ENCODE measurements around the gene SLC22A3.
"Not testable (repeated sequence)": the region's sequence is repeated elsewhere in the genome, so short reads cannot be mapped to it uniquely, and the experiment has no call there.

SLC22A3 gene

GRCh38 chr6:160388922-160389321 lies 40.7 kb downstream of the SLC22A3 start:
- no peak for TF ChIP-seq CTCF (IDR thresholded peaks at IDR 0.05; ENCODE audit: control insufficient read depth, insufficient read depth, low read depth, low read length, missing control alignments)
- no peak overlapping the region for H3K4me3 ChIP-seq (ENCODE audit: control insufficient read depth, low read depth, low read length)
- no peak for DNase-seq (ENCODE audit: low read depth)

- no peak for TF ChIP-seq CTCF (IDR thresholded peaks at IDR 0.05; ENCODE audit: control insufficient read depth, insufficient read depth, low read depth, low read length, missing control alignments)
- H3K4me3 ChIP-seq (ENCODE audit: control insufficient read depth, low read depth, low read length): no peak overlapping the region
Measured at GRCh38 chr6:160391419-160392116, 43.4 kb downstream of the SLC22A3 start.

GRCh38 chr6:160393442-160393841 lies 45.3 kb downstream of the SLC22A3 start:
- not testable (repeated sequence) for H3K4me3 ChIP-seq (ENCODE audit: control insufficient read depth, low read depth, low read length); DNase-seq (ENCODE audit: low read depth)

More at GRCh38 chr6:160391419-160392116, 43.4 kb downstream of the SLC22A3 start:
- no peak for DNase-seq (ENCODE audit: low read depth)

DNA sequence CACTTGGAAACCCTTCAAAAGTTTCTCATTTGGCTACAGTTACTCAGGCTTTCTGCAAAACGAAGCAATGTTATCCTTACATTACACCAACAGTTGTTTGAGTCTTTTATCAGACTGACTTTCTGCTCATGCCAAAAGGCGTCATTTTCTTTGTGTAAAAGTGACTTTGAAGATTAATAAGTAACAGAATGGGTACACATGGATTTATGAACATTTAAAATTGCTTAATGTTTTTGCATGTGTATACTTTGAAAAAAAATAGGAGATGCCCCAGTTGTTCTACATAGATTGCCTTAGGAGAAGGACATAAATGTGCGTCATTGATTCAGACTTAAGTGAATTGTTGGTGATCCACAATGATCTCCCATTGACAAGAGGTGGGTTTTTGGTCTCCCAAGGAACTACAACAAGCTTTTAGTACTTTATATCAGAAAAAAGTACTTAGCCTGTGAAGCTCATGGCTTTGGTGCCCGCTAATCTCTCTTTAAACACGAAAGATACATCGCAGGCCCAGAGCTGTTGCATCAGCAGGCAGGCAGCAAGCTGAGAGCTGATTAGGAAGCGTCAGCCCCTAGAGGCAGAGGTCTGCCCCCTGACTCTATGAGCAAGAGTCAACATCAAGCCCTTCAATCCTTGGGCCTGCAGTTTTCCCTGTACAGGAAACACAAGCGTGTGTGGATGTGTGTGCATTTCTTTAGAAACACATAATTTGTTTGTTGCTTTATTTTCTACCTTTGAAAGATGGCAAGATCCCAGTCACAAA lies 45.9 kb downstream of the SLC22A3 start:
- no peak overlapping the region for H3K4me3 ChIP-seq (ENCODE audit: control insufficient read depth, low read depth, low read length)
- no peak for TF ChIP-seq CTCF (IDR thresholded peaks at IDR 0.05; ENCODE audit: control insufficient read depth, insufficient read depth, low read depth, low read length, missing control alignments)
- DNase-seq (ENCODE audit: low read depth): no peak

GRCh38 chr6:160394654-160395035 lies 46.5 kb downstream of the SLC22A3 start:
- TF ChIP-seq CTCF (IDR thresholded peaks at IDR 0.05; ENCODE audit: control insufficient read depth, insufficient read depth, low read depth, low read length, missing control alignments): no peak
- H3K4me3 ChIP-seq (ENCODE audit: control insufficient read depth, low read depth, low read length): no peak overlapping the region
- no peak for DNase-seq (ENCODE audit: low read depth)

- no peak for TF ChIP-seq CTCF (IDR thresholded peaks at IDR 0.05; ENCODE audit: control insufficient read depth, insufficient read depth, low read depth, low read length, missing control alignments)
- DNase-seq (ENCODE audit: low read depth): no peak
- H3K4me3 ChIP-seq (ENCODE audit: control insufficient read depth, low read depth, low read length): no peak overlapping the region
Measured at GRCh38 chr6:160395187-160395586, 47.0 kb downstream of the SLC22A3 start.

GRCh38 chr6:160396292-160396691 lies 48.1 kb downstream of the SLC22A3 start:
- no peak overlapping the region for H3K4me3 ChIP-seq (ENCODE audit: control insufficient read depth, low read depth, low read length)
- TF ChIP-seq CTCF (IDR thresholded peaks at IDR 0.05; ENCODE audit: control insufficient read depth, insufficient read depth, low read depth, low read length, missing control alignments): no peak
- DNase-seq (ENCODE audit: low read depth): no peak

Data from AG09309 (cell line).